Keratinocyte (primary cell): ENCODE measurements around the gene PRR23E. TPM values are rescaled to one million over a fixed set of nuclear protein-coding genes. Genes with fewer than 3 reads are reported as not detected.

ENCODE experiments used
- DNase-seq: peaks from one replicate; pipeline ENCODE4 v3.0.0-alpha.2; 2011; ENCODE audit warnings: low read depth, missing footprints, low spot score
- FAIRE-seq: peaks from 2 replicates; lab custom pipeline; 2011; peaks lifted over from hg19 to GRCh38; lab: Jason Lieb, UNC
- H2AFZ ChIP-seq: 2 replicates; pipeline ENCODE4 v1.6.0; 2012; ENCODE audit warnings: low read length, control low read depth, inconsistent platforms; ENCODE audit not compliant: control insufficient read depth
- H3K27ac ChIP-seq: 2 replicates; pipeline ENCODE4 v1.5.1; 2011; ENCODE audit warnings: low read length; ENCODE audit not compliant: control insufficient read depth, insufficient read depth
- H3K27me3 ChIP-seq: 3 replicates; pipeline ENCODE4 v1.6.0; 2011; ENCODE audit warnings: low read length; ENCODE audit not compliant: control insufficient read depth, insufficient read depth; ENCODE audit errors: extremely low read depth
- H3K36me3 ChIP-seq, 2 experiments: 2 replicates in 1 of 2; 3 replicates in 1 of 2; pipeline ENCODE4 v1.5.1; 2011; ENCODE audit warnings: low read length in 2 of 2, mild to moderate bottlenecking in 1 of 2; ENCODE audit not compliant: control insufficient read depth in 2 of 2, insufficient read depth in 2 of 2; ENCODE audit errors: extremely low read depth in 1 of 2
- H3K4me1 ChIP-seq: 3 replicates; pipeline ENCODE4 v1.5.1; 2011; ENCODE audit warnings: low read length; ENCODE audit not compliant: control insufficient read depth, insufficient read depth; ENCODE audit errors: extremely low read depth
- H3K4me2 ChIP-seq: 3 replicates; pipeline ENCODE4 v1.6.0; 2011; ENCODE audit warnings: low read depth, low read length; ENCODE audit not compliant: control insufficient read depth, insufficient read depth; ENCODE audit errors: extremely low read depth
- H3K4me3 ChIP-seq, 3 experiments: fragments of 200-600 bp in 1 of 3; sonication (generic) in 1 of 3; 2 replicates in 2 of 3; 3 replicates in 1 of 3; pipeline ENCODE4 v1.5.1; 2011 to 2016; ENCODE audit warnings: low read length in 3 of 3, mild to moderate bottlenecking in 3 of 3, control low read depth in 2 of 3, inconsistent platforms in 1 of 3, low read depth in 1 of 3, mixed read lengths in 1 of 3, mixed run types in 1 of 3, moderate library complexity in 1 of 3; ENCODE audit not compliant: control insufficient read depth in 2 of 3, insufficient read depth in 2 of 3; ENCODE audit errors: extremely low read depth in 1 of 3
- H3K79me2 ChIP-seq: 2 replicates; pipeline ENCODE4 v1.6.0; 2012; ENCODE audit warnings: low read length; ENCODE audit not compliant: control insufficient read depth, insufficient read depth
- H3K9ac ChIP-seq: 3 replicates; pipeline ENCODE4 v1.6.0; 2011; ENCODE audit warnings: low read length; ENCODE audit not compliant: control insufficient read depth, insufficient read depth; ENCODE audit errors: extremely low read depth
- H3K9me1 ChIP-seq: 3 replicates; pipeline ENCODE4 v1.6.0; 2011; ENCODE audit warnings: low read length; ENCODE audit not compliant: control insufficient read depth, insufficient read depth; ENCODE audit errors: extremely low read depth
- H3K9me3 ChIP-seq: 2 replicates; pipeline ENCODE4 v1.5.1; 2012; ENCODE audit warnings: low read depth, low read length; ENCODE audit not compliant: control insufficient read depth
- H4K20me1 ChIP-seq: 3 replicates; pipeline ENCODE4 v1.6.0; 2011; ENCODE audit warnings: low read length; ENCODE audit not compliant: control insufficient read depth, insufficient read depth; ENCODE audit errors: extremely low read depth
- CTCF ChIP-seq, 3 experiments: IDR thresholded peaks in 1 of 3; conservative IDR thresholded peaks in 1 of 3; optimal IDR thresholded peaks in 1 of 3; 2 replicates in 2 of 3; 3 replicates in 1 of 3; pipeline versions ENCODE3 to v1.5.1; 2011; ENCODE audit warnings: low read length in 3 of 3, mild to moderate bottlenecking in 3 of 3, moderate library complexity in 2 of 3, control low read depth in 1 of 3, inconsistent platforms in 1 of 3; ENCODE audit not compliant: insufficient read depth in 2 of 3; ENCODE audit errors: extremely low read depth in 1 of 3
- EZH2 ChIP-seq: IDR thresholded peaks from one replicate; pipeline ENCODE4 v1.6.1; 2012; ENCODE audit warnings: inconsistent platforms, mild to moderate bottlenecking, low read length, moderate library complexity
- dilution Hi-C: fragments of 300-500 bp; cut with MboI; formaldehyde crosslinking; loops from one replicate; pipeline ENCODE4 v1.7.0; 2020; ENCODE audit warnings: low sequenced_read_pairs; ENCODE audit not compliant: extremely low pct_ligation_motif_present
- polyA plus RNA-seq, 5 experiments: library from polyadenylated mRNA; depleted of rRNA in 3 of 5; stranded (reverse) in 3 of 5; stranded (forward) in 1 of 5; unstranded in 1 of 5; fragments of >200 nt; gene quantifications; 1 replicate in 1 of 5; 2 replicates in 3 of 5; 3 replicates in 1 of 5; pipeline versions ENCODE4 v1.2.1 to v1.2.3, GENCODE V29; 2011 to 2012; ENCODE audit warnings: missing spikeins in 2 of 5, low read depth in 1 of 5, low replicate concordance in 1 of 5

The PRR23E gene
- polyA plus RNA-seq, 1 donor (not counting 4 experiments of a cell fraction or from before 2014, with no cell fraction given) = not detected

GRCh38 chr3:127159543-127159942 is 33.4 kb upstream of the PRR23E start:
- Histone ChIP-seq H3K4me3 (no peak overlapping the region), H3K79me2 (no peaks in the 10 kb centered on the region), H3K4me2 (no peak overlapping the region), H2AFZ (no peak overlapping the region), H4K20me1 (no peaks in the 10 kb centered on the region), H3K36me3 (no peaks in the 10 kb centered on the region), H3K27me3 (peaks cover 12% of the 10 kb centered on the region), H3K9me3 (peaks cover 2% of the 10 kb centered on the region), H3K9me1 (no peaks in the 10 kb centered on the region), H3K27ac (no peak overlapping the region), H3K4me1 (no peaks in the 10 kb centered on the region), H3K9ac (no peak overlapping the region)
- DNase-seq = no peak
- FAIRE-seq = no peak
- dilution Hi-C loops = no loop called here
- TF ChIP-seq EZH2 (no peak), CTCF (optimal IDR thresholded peaks at IDR 0.05 in 1 of 3, IDR thresholded peaks at IDR 0.05 in 1 of 3, conservative IDR thresholded peaks at IDR 0.05 in 1 of 3; ENCODE audit: extremely low read depth in 1 of 3, insufficient read depth in 2 of 3, low read length in 3 of 3) (no peak)

- no peaks in the 10 kb centered on the region for H4K20me1 ChIP-seq
- H3K9me1 ChIP-seq = no peaks in the 10 kb centered on the region
- dilution Hi-C loops = no loop called here
- no peak for TF ChIP-seq CTCF (optimal IDR thresholded peaks at IDR 0.05 in 1 of 3, IDR thresholded peaks at IDR 0.05 in 1 of 3, conservative IDR thresholded peaks at IDR 0.05 in 1 of 3; ENCODE audit: extremely low read depth in 1 of 3, insufficient read depth in 2 of 3, low read length in 3 of 3)
- TF ChIP-seq EZH2 = no peak
- H3K4me1 ChIP-seq = no peaks in the 10 kb centered on the region
- peaks cover 12% of the 10 kb centered on the region for H3K27me3 ChIP-seq
- no peak overlapping the region for H3K27ac ChIP-seq
- H2AFZ ChIP-seq = no peak overlapping the region
- no peaks in the 10 kb centered on the region for H3K79me2 ChIP-seq
- FAIRE-seq (no peak), DNase-seq (no peak)
- no peak overlapping the region for H3K4me2 ChIP-seq
- no peaks in the 10 kb centered on the region for H3K36me3 ChIP-seq
- no peak overlapping the region for H3K9ac ChIP-seq
- H3K9me3 ChIP-seq = no peaks in the 10 kb centered on the region
- H3K4me3 ChIP-seq = no peak overlapping the region
Observed at GRCh38 chr3:127161236-127161635, 31.7 kb upstream of the PRR23E start.
